Measurements from ENCODE around the gene TUBB4B.
"Not testable (repeated sequence)": the region's sequence is repeated elsewhere in the genome, so short reads cannot be mapped to it uniquely, and the experiment has no call there.

Gene TUBB4B

GRCh38 chr9:137235424-137236237 lies 5.5 kb upstream of the TUBB4B start:
- Histone ChIP-seq H3K4me3 (peak overlapping the region in 6 of 10 experiments; percentile 1 to 56 (median 39); a peak in 9 of 20 replicates), H3K27ac (peak overlapping the region in 6 of 11 experiments; percentile 15 to 44 (median 34); a peak in 7 of 22 replicates), H3K27me3 (no peaks in the 10 kb centered on the region), H3K9ac (peak overlapping the region in 10 of 11 experiments; percentile 8 to 71 (median 54); a peak in 16 of 22 replicates), H3K36me3 (no peaks in the 10 kb centered on the region), H3K4me1 (peaks cover 58 to 78% (median 73%) of the 10 kb centered on the region in 10 experiments), H4K20me1 (peaks cover 0 to 47% (median 38%) of the 10 kb centered on the region in 11 experiments; a peak in 19 of 22 replicates), H3K4me2 (peak overlapping the region; percentile 90 to 98 (median 95)), H3K9me3 (replicated peaks in 1 of 11) (no peaks in the 10 kb centered on the region)
- no peak for TF ChIP-seq Cebpa-rat (IDR thresholded peaks at IDR 0.05)

DNA sequence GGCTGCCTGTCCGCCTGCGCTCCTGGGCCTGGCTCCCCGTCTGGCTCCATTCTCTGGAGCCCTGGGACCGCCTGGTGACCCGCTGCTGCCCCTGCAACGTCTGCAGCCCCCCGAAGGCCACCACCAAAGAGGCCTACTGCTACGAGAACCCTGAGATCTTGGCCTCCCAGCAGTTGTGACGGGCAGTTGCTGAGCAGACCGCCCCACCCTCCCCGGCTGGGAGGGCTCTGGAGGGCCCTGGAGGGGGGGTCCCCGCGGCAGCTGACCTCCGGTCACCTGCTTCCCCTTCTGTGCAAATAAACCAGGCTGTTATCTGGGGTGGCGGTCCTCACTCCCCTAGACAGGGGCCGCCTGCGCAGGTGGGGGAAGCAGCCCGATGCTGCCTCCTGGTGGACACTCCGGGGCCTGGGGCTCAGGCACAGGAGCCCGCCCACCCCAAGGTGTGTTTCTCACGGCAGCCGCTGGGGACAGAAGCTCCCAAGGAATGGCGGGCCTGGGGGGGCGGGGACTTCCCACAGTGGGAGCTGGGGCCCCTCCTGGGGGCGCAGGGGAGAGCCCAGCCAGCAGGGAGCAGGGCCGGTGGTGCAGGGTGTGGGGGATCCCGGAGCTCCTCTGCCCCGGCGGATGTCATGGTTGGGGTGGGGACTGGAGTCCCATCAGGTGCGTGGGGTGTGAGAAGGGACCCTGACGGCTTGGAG lies 4.7 kb upstream of the TUBB4B start:
- Histone ChIP-seq H3K4me3 (peak overlapping the region; percentile 1 to 56 (median 32); a peak in 12 of 20 replicates), H3K36me3 (no peaks in the 10 kb centered on the region), H3K4me1 (peaks cover 58 to 76% (median 70%) of the 10 kb centered on the region in 10 experiments), H3K9ac (peak overlapping the region in 10 of 11 experiments; percentile 40 to 93 (median 67); a peak in 18 of 22 replicates), H3K9me3 (replicated peaks in 1 of 11) (no peaks in the 10 kb centered on the region), H3K27ac (peak overlapping the region in 8 of 11 experiments; percentile 25 to 64 (median 46); a peak in 15 of 22 replicates), H3K4me2 (peak overlapping the region; percentile 90 to 98 (median 95)), H4K20me1 (peaks cover 0 to 49% (median 38%) of the 10 kb centered on the region in 11 experiments; a peak in 19 of 22 replicates), H3K27me3 (no peaks in the 10 kb centered on the region)
- TF ChIP-seq Cebpa-rat (IDR thresholded peaks at IDR 0.05): no peak

- Histone ChIP-seq H3K36me3 (peaks cover 3 to 5% (median 4%) of the 10 kb centered on the region in 11 experiments; a peak in 21 of 22 replicates), H3K27me3 (no peaks in the 10 kb centered on the region), H3K4me2 (peak overlapping the region; percentile 90 to 98 (median 95)), H3K9ac (peak overlapping the region in 10 of 11 experiments; percentile 35 to 93 (median 66); a peak in 17 of 22 replicates), H3K4me3 (peak overlapping the region in 8 of 10 experiments; percentile 23 to 40 (median 30); a peak in 6 of 20 replicates), H3K27ac (peak overlapping the region in 8 of 11 experiments; percentile 25 to 64 (median 46); a peak in 15 of 22 replicates), H4K20me1 (peaks cover 5 to 55% (median 43%) of the 10 kb centered on the region in 11 experiments), H3K4me1 (peaks cover 58 to 71% (median 66%) of the 10 kb centered on the region in 10 experiments), H3K9me3 (replicated peaks in 1 of 11) (peaks cover 0 to 3% (median 0%) of the 10 kb centered on the region in 11 experiments; a peak in 1 of 22 replicates)
- no peak for TF ChIP-seq Cebpa-rat (IDR thresholded peaks at IDR 0.05)
Measured at GRCh38 chr9:137236936-137237421, 4.1 kb upstream of the TUBB4B start.

- Histone ChIP-seq H3K9me3 (replicated peaks in 1 of 11) (peaks cover 0 to 3% (median 0%) of the 10 kb centered on the region in 11 experiments; a peak in 1 of 22 replicates), H3K36me3 (peaks cover 14 to 15% (median 15%) of the 10 kb centered on the region in 11 experiments), H3K4me2 (peak overlapping the region; percentile 90 to 98 (median 95)), H4K20me1 (peaks cover 16 to 66% (median 54%) of the 10 kb centered on the region in 11 experiments), H3K4me1 (peaks cover 65 to 75% (median 71%) of the 10 kb centered on the region in 10 experiments), H3K4me3 (peak overlapping the region in 6 of 10 experiments; percentile 3 to 67 (median 14); a peak in 4 of 20 replicates), H3K27ac (peak overlapping the region in 8 of 11 experiments; percentile 25 to 64 (median 46); a peak in 12 of 22 replicates), H3K9ac (peak overlapping the region; percentile 16 to 93 (median 70); a peak in 21 of 22 replicates), H3K27me3 (no peaks in the 10 kb centered on the region)
- TF ChIP-seq Cebpa-rat (IDR thresholded peaks at IDR 0.05): no peak
Measured at GRCh38 chr9:137237759-137238726, 3.0 kb upstream of the TUBB4B start.

GRCh38 chr9:137239541-137240200 lies 1.4 kb upstream of the TUBB4B start:
- H3K27me3 ChIP-seq; H3K9me3 ChIP-seq (replicated peaks in 1 of 11): not testable (repeated sequence)
- Histone ChIP-seq H3K27ac (peak overlapping the region; percentile 75 to 94 (median 90)), H4K20me1 (peaks cover 30 to 76% (median 70%) of the 10 kb centered on the region in 11 experiments), H3K9ac (peak overlapping the region; percentile 83 to 93 (median 88)), H3K4me3 (peak overlapping the region; percentile 60 to 79 (median 68)), H3K4me2 (peak overlapping the region; percentile 90 to 98 (median 95)), H3K36me3 (peaks cover 23 to 30% (median 27%) of the 10 kb centered on the region in 11 experiments), H3K4me1 (peaks cover 74 to 82% (median 79%) of the 10 kb centered on the region in 10 experiments)

DNA sequence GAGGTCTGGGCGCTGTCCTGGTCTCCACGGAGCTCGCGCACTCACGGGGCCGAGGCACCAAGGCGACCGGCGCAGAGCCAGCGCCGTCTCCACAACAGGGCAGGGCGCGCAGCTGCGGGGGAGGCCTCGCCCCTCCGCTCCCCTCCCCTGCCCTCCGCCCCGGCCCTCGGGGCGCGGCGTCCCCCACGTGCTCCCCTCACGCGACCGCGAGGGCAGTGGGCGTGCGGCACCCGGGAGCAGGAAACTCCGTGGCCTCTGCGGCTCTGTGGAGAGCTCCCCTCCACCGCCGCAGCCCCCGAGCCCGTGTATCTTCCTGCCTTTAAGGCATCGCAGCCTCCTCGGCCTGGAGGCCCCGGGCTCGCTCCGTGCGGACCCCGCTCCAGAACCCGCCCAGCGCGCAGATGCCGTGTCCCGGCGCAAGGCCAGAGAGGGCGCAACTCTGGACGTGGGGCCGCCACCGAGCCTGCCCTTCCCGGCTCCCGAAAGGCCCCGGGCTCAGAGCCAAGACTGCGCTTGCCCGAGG lies 708 bp upstream of the TUBB4B start:
- H3K27ac ChIP-seq: peak overlapping the region; percentile 75 to 94 (median 90)
- peaks cover 30 to 76% (median 71%) of the 10 kb centered on the region in 11 experiments for H4K20me1 ChIP-seq
- H3K27me3 ChIP-seq: no peaks in the 10 kb centered on the region
- peaks cover 0 to 3% (median 0%) of the 10 kb centered on the region in 11 experiments; a peak in 1 of 22 replicates for H3K9me3 ChIP-seq (replicated peaks in 1 of 11)
- peak overlapping the region; percentile 60 to 79 (median 68) for H3K4me3 ChIP-seq
- peaks cover 71 to 82% (median 79%) of the 10 kb centered on the region in 10 experiments for H3K4me1 ChIP-seq
- TF ChIP-seq Cebpa-rat (IDR thresholded peaks at IDR 0.05): no peak
- peaks cover 23 to 30% (median 27%) of the 10 kb centered on the region in 11 experiments for H3K36me3 ChIP-seq
- peak overlapping the region; percentile 83 to 93 (median 88) for H3K9ac ChIP-seq
- H3K4me2 ChIP-seq: peak overlapping the region; percentile 90 to 98 (median 95)

Data from BLaER1 treated with 17β-estradiol and CSF1 and Interleukin-3, amounts not matched to agents 10 nM and 100 nM (cell line).